Heart left ventricle (tissue), 13 donors: Measurements from ENCODE around the gene CRACDL.

Experiments used
- CTCF ChIP-seq, 12 donors: fragments of 200-600 bp; sonication (generic) in 4 of 12; IDR thresholded peaks; one replicate each; pipeline versions ENCODE4 v1.5.0 to v1.8.0; 2018 to 2022; ENCODE audit warnings: antibody characterized with exemption in 12 of 12, mild to moderate bottlenecking in 5 of 12
- POLR2A ChIP-seq, 2 donors: fragments of 450-650 bp; IDR thresholded peaks; one replicate each; pipeline ENCODE4 v1.6.1; 2017; ENCODE audit warnings: antibody characterized with exemption in 2 of 2, mild to moderate bottlenecking in 2 of 2, moderate library complexity in 2 of 2
- donor health status: ischemic (EF 13 %, LVEDD 7.1; RV severe dilation, severe dysfunction).
- donor health status: DM: no; HTN: yes; CAD: no.
- donor health status: DM: no; HTN: no; CAD: no.
- donor health status: ischemic (EF 25% LVEDD 6.9; RV normal size, moderate dysfunction).
- donor health status: ischemic (EF 25% LVEDD 5.7; RV mildly dilated, moderate dysfunction).
- donor health status: ischemic (EF 35%, LVEDD 5.7; RV mildly dilated, moderate dysfunction).
- donor health status: nonischemic (EF 11% LVEDD 7.7; RV severe dilation, severe dysfunction).
- donor health status: DM: yes; HTN: yes; CAD: no.
- donor health status: PGD.
- donor health status: ischemic (EF 29% LVEDD 5.4; RV normal size, mild dysfunction).
- donor health status: nonischemic (EF 23%, LVEDD 6.1; RV moderate dilation, normal function).

- no peak for TF ChIP-seq CTCF (IDR thresholded peaks at IDR 0.05)
- no peak for TF ChIP-seq POLR2A (IDR thresholded peaks at IDR 0.05)
Observed at GRCh38 chr2:98804265-98804650, 131.8 kb downstream of the CRACDL start.
